M059J (cell line): Measurements from ENCODE around the gene PRKN. TPM values are rescaled to one million over a fixed set of nuclear protein-coding genes. Genes with fewer than 3 reads are reported as not detected.
A peak's percentile ranks its signal among the peaks of the same experiment; 100 is the strongest.

Experiments used
- DNase-seq: peaks from one replicate; pipeline ENCODE4 v3.0.0-alpha.2; 2012; ENCODE audit warnings: low read depth
- total RNA-seq: library from RNA; depleted of rRNA; stranded (reverse); fragments of >200 nt; shearing (Covaris generic); gene quantifications from 2 replicates; pipeline ENCODE4 v1.2.3, GENCODE V29; 2014

The PRKN gene
- total RNA-seq, 1 experiment from 2014 or later = 0.07 TPM

DNA sequence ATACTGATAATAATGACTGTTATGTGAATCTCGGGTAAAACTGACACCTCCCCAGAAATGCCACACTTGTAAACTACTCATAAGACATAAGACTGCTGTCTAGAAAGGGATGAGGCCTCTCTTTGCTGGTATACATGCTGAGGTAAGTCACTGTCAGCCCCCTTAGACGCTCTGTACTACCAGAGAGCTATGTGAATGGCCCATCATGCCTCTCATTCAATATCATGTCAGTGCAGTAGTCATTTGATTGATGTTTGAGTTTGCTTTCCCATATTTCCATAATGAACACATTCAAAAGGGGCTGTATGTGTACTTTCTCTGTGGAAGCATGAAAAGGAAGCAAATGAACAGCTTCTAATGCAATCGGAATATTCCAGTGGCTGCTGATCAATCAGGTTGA lies 1334.3 kb downstream of the PRKN start:
- no peak for DNase-seq

DNA sequence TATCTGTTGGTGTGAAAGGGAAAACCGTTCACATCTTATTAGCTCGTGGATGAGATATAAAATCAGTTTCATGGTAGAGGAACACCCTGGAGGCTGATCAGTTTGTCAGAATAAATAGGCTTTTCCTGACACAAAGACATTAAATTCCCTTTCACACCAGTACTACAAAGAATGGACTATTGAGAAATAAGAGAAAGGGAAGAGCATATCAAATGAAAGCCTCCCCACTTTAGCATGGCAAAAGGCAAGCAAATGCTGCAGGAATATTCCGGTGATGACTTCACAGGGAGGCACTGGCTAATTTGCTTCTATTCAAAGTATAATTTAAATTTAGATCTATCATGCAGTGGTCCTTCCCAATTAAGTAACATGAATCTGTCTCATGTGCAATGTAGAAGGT lies 1337.8 kb downstream of the PRKN start:
- DNase-seq = no peak

DNA sequence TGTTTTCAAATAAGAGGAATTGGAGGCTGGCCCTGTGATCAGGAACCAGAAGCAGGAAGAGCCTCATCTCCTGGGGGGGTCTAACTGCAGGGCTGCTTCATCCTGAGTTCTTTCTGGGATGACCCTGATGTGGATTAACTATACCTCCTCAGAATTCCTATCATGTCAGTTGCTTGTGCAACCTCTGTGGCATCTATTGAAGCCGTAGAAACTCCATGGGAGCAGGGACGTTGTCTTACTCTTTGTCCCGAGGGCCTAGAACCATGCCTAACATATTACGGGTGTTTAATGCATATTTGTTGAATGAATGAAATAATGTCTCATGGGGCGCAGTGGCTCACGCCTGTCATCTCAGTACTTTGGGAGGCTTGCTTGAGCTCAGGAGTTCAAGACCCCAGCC lies 1343.6 kb downstream of the PRKN start:
- DNase-seq = no peak

DNA sequence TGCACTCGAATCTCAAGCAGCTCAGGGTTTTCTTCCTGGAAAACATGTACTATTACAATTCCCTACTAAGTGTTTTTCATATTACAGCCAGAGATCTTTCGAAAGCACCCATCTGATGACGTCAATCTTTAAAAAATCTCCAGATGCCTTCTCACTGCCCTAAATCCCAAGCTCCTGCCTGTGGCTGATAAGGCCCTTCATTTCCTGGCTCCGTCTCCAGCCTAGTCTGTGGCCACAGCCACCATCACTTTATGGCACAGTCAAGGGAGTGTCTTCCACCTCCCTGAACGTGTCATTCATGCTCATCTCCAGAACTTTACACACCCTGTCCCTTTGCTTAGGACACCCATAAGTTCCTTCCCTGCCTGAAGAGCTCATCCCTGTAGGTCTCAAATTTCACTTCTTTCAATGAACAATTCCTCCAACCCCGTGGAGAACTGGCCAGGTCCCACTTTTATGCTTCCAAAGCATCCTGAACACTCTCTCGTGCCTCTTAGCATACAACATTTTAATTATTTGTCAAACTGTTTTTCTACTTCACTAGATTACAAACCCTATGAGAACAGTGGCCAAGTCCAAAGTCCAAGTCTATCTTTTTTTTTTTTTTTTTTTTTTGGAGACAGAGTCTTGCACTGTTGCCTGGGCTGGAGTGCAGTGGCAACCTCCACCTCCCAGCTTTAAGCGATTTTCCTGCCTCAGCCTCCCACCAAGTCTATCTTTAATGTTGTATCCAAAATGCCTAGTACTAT lies 1347.6 kb downstream of the PRKN start:
- no peak for DNase-seq

DNA sequence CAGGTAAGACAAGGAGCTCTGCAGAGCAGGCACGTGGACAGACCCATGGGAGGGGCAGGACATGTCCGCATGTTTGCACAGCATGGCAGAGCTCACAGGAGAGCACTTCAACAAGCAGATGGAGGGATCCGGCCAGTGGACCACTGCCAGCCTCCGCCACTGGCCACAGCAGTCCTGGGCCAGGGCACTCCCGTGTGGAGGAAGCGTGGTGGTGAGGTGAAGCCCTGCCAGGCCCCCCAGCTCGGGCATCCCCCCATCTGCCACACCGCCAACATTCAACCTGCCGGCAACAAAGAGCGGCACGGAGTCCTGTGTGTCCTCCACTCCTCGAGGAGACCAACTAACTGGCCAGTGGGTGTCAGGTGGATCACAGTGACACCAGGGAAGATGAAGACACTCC lies 1349.5 kb downstream of the PRKN start:
- DNase-seq = no peak

DNA sequence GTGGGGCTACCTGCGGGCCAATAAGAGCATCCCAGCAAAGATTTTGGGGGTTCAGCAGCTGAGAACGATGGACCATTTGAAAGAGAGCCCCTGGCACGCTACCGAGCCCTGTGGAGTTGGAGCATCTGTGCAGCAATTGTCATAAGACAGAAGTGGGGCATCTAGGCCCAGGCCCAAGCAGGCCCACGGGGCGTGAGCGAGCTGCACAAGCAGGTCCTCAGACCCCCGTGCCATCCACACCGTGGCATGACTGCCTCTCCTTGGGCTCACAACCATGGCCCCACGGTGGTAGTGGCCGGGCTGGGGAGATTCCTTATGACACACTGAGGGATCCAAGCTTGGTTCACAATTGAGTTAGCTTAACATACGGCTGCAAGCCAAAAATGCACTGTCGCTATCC lies 1350.5 kb downstream of the PRKN start:
- DNase-seq = no peak

DNA sequence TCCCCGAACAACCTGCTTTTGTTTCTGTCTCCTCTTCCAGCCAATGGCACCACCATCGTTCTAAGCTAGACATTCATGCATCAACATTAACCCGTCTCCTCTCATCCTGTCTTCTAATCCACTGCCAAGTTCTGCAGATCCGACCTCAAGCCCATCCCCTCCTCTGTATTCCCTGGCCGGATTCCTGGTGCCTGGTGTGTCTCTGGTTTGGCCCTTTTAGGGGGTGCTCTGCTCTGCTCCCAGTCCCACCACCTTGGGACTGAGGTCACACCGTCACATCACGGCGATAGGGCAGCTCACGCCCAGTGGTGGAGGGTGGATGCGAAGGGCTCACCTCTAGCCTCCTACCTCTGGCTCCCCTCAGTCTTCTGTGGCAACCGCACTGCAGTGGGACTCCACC lies 1351.2 kb downstream of the PRKN start:
- no peak for DNase-seq

DNA sequence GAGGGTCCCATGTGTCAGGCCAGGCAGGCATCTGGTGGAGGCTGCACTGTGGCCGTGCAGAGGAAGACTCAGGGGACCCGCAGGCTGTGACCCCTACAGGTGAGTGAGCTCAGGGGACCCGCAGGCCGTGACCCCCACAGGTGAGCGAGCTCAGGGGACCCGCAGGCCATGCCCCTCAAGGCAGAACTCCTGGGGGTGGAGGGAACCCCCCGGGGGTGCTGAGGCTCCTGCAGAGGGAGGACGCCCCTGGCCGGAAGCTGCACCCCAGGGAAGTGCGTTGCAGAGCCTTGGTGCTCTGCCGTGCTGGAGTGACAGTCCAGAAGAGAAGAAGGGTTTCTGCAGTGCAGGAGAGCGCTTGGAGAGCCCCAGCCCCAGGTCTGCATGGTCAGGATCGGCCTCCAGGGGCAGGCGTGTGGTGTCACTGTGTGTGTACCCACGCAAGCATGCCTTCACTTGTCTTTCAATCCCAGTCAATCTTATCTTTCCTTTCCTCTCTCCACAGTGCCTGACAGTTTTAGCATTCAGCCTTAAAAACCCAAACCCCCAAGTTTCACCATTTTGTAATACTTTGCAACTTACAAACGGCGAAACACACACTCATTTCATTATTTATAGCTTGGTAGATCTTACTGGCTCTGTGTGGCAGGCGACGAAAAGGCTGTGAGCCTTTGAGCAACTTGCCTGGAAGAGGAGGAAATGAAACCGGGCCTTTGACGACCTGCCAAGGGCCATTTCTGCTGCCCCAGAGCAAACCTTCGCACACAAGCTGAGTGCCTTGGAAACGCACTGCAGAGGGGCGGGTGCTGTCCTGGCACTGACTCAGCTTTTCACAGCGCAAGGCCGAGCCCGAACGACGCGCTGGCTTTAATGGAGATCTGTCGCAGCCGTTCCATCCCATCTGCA lies 1352.3 kb downstream of the PRKN start:
- peak; percentile 82 for DNase-seq

DNA sequence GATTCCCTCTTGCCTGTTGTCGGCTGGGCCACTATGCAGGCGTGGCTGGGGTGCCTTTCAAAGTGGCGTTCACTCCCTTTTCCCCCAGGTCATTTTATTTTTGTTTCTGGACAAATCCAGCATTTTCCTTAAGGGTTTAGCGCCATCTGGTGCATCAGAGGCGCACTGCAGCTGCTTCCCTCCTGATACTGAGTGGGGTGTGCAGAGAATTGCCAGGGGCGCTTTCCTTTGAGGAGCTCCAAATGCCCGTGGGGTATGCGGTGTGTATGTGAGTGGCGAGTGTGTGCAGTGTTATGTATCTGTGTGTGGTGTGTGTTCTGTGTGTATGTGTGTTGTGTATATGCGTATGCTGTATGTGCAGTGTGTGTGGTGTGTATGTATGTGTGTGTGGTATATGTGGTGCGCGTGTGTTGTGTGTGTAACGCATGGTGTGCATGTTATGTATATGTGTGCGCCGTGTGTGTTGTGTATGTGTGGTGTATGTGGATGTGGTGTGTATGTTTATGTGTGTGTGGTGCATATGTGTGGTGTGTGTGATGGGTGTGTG lies 1353.6 kb downstream of the PRKN start:
- peak; percentile 77 for DNase-seq

DNA sequence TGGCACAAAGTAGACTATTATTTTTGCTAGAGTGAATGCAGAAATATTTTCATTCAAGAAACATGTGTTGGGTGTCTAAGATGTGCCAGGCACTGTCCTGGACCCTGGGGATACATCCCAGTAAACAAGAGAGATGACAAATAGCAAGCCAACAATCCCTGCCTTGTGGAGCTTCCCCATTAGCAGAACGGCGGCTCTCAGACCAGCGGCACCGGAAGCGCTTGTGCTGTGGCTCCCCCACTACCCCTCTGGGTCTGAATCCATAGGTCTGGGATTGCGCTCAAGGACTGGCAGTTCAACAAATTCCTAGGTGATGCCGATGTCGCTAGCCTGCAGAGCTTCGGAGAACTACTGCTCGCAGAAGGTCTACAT lies 1355.2 kb downstream of the PRKN start:
- no peak for DNase-seq

DNA sequence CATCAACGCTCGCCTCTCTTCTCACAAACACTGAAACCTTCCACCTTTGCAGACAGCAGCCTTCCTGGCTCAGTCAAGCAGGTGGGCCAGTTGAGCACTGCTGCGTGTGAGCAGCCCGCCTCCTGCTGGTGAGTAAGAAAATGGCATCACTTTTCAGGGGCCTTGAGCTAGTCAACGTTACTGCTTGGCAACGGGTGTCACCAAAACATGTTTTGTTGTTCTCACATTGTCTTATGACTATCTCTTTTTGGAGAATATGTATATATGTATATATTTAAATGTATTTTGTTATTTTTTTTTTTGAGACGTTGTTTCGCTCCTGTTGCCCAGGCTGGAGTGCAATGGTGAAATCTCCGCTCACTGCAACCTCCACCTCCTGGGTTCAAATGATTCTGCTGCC lies 1356.7 kb downstream of the PRKN start:
- DNase-seq = peak; percentile 78

DNA sequence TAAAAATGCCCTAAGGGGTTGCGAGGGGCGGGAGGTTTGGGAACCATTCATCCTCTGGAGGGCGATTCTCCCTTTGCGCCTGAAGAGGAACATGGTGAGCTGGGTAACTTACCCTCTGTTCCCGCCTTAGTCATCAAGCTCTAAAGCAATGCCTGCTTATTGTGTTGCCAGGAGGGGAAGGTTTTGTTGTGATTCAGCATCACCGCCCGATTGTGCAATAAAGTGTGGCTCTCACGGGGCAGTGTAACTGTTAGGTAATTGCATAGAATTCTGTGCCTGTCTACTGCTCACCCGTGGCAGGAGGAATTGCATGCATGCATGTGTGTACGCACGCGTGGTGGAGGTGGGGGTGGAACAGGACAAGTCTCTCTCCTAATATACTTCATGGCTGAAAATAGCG lies 1358.2 kb downstream of the PRKN start:
- DNase-seq = peak; percentile 98

DNA sequence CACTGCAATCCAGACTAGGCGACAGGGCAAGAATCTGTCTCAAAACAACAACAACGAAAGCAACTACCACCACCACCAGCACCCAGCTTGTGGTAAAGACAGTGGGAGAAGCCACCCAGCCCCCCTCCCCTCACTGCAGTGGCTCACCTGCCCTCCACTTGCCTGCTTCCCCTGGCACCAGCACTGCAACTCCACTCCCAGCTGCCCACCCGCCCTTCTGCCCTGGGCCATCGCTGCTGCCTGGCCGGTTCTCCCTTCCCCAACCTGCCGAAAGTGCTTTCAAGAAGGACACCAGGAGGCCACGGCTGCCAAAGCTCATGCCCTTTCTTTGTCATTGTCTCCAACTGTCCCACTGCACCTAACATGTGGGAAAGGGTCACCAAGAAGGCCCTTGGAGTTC lies 1359.1 kb downstream of the PRKN start:
- DNase-seq = no peak

DNA sequence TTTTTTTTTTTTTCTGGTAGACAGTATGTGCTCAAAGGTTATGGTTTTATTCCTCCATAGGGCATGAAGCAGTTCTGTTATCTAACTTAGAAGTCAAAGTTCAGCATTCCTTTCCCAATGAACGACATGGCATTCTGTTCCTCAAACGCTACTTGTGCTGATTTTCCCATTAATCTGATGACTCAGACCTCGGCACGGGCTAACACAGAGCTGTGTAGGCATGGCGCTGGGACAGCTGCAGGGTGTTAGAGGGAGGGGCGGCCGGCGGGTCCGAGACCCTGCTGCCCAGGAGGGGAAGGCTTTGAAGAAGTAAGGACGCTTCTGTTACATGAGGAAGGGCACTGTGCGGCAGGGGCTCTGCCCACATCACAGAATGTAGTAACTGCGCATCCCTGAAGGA lies 1360.1 kb downstream of the PRKN start:
- DNase-seq = peak; percentile 18

DNA sequence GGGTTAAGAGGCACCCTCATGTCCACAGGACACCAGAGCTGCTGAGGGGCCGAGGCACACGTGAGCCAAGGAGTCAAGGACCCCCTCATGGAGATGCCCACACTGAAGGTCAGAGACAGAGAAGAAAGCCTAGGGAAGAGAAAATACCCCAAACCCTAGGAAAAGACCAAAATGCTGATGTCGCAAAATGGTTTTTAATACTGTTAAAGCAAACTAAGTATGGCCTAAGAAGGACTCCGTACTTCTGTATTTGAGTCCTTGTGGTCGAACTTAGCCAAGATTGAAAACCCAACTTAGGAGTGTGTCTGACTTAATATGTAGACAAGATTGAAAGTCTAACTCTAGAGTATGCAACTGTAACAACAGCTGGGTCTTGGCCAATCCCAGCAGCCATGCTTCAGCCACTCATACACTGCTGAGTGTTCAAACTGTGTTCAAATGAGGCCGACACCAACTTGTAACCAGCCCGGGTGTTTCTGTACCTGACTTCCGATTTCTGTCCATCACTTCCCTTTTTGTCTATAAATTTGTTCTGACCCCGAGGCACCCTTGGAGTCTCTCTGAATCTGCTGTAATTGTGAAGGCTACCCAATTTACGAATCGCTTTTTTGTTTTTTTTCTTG lies 1361.2 kb downstream of the PRKN start:
- no peak for DNase-seq

DNA sequence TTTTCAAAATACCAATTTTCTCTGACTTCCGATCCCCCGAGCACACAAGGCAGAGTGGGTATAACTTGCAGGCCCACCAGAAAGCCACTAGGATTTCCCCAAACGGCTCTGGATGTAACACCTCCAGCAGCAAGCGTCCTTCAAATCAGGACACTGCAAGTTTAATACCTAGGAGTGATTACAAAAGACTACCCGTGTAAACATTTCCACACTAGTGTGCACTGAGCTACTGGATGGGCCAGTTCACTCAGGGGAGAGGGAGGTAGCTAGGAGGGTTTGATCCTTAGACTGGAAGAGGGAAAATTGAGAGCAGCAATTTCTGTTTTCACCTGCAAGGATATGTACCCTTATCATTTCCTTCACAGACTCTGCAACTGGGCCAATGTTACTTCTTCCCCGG lies 1361.9 kb downstream of the PRKN start:
- DNase-seq = no peak

DNA sequence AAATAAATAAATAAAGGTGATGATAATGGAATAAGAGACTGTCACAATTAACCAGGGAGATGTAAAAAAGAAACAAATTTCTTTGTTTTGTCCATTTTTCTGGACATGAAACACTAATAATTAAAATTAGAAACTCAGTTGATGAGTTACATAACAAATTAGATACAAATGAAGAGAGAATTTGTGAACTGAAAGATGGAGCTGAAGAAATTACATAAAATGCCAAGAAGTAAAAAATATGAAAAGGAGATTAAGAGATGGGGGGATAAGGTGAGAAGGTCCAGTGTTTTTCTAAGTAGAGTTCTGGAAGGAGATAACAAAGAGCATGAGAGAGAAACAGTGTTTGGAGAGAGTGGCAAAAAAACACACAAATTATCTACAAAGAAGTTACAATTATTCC lies 1364.3 kb downstream of the PRKN start:
- DNase-seq = no peak

DNA sequence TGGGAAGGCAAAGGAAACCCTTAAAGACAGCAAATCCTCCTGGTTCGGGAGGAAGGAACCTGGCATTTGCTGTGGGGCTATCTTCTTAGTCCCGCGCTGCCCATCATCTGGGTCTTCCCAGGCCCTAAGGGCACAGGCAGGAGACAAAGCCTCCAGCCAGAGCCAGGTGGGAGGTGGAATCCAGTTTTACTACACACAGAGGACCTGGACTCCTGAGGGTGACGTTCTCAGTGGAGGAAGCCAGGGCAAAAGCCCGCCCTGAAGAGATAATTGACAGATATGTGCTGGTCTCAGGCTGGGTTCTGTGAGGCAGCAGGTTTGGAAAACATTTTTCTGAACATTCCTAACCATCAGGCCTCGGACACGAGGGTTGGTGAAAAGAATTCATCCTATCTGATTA lies 1365.3 kb downstream of the PRKN start:
- no peak for DNase-seq

DNA sequence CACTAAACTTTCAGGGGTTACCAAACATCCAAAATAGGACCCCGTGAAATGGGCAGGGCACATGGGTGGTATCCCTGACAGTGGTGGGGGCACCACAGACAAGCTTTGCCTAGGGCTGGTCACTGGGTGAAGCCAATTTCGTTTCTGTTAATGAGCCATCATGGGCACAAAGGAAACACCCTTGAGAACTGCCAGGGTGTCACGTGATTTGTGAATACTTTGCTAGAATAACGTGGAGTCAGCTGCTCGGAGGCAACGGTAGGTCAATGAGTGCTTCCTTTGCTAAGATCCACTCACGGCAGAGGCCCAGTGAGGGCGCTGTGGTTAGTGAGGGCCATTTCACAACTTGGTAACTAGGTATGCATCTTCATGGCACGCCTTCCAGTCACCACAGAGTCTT lies 1366.0 kb downstream of the PRKN start:
- no peak for DNase-seq

DNA sequence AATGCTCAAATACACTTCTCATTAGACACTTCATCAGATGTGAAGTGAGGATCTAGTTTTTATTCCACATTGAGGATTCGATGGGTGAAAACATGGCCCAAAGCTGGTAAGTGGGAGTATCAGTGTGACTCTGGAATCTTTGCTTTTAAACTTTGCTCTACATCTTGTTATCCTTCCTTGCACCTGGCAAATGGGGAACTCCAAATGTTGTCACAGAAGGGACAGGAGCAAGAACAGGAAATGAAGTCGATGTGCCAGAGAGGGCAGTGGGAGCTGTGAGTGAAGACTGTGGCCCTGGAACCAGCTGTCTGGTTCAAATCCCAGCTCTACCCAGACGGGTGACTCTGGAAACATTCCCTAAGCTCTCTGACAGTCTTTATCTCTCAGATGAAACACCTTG lies 1367.0 kb downstream of the PRKN start:
- DNase-seq = no peak

DNA sequence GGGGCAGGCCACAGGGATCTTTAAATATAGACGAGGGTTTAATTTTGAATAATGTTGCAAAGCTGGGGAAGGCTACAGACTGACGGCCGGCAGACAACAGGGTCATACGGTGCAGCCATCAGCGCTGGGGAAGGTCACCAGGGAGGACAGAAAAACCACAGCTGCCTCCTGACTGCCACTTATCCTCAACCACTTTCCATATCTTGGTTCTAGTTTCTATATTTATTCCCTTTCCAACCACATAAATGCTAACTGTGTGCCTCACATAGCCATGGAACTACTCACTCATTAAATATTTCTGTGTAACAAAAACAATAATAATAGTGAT lies 1368.0 kb downstream of the PRKN start:
- no peak for DNase-seq

DNA sequence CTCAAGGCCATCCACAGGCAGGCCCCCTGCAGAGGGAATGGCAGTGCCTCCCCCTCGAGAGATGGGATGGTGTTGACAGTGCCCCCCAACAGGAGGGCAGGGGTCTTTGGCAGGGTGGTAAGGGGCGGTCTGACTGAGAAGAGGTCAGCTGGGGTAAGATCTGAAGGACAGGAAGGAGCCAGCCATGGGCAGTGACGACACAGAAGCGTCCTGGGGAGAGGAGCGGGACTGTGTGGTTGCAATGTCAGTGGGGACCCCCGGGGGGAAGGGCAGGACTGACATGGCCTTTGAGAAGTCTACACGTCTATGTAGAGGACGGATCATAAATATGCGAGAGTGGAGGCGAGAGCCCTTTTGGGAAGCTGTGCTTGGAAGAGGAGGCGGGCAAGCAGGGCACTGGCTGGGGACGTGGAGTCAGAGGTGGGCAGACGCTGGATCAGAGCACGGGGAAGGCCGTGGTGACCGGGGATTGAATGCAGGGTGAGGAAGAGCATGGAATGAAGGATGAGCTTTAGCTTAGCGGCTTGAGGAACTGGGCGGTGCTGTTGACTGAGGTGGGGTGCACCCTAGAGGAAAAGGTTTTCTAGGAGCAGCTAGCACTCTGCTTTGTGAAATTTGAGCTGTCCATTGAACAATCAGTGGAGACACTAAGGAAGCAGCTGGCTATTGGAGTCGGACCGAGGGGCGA lies 1371.3 kb downstream of the PRKN start:
- DNase-seq = no peak
